Upper lobe of left lung (tissue), 6 donors: ENCODE data around the gene ACAP2. TPM values are rescaled to one million over a fixed set of nuclear protein-coding genes. Genes with fewer than 3 reads are reported as not detected.

Experiments
- ATAC-seq, 2 donors: fragments of 200-7000 bp; cut with Tn5 transposase; one replicate each; pipeline ENCODE4 v1.9.1; 2022; ENCODE audit warnings: mild to moderate bottlenecking in 2 of 2, moderate library complexity in 2 of 2; ENCODE audit not compliant: low FRiP score in 2 of 2
- DNase-seq, 2 donors: peaks; one replicate each; pipeline ENCODE4 v3.0.0-alpha.2; 2019 to 2020
- H3K27ac ChIP-seq, 4 donors: fragments of 200-600 bp; sonication (generic); one replicate each; pipeline ENCODE4 v1.5.1; 2016 to 2019
- H3K27me3 ChIP-seq, 4 donors: fragments of 200-600 bp; sonication (generic); one replicate each; pipeline ENCODE4 v1.5.1; 2017 to 2019
- H3K36me3 ChIP-seq, 4 donors: fragments of 200-600 bp; sonication (generic); one replicate each; pipeline ENCODE4 v1.5.1; 2016 to 2019
- H3K4me1 ChIP-seq, 4 donors: fragments of 200-600 bp; sonication (generic); one replicate each; pipeline ENCODE4 v1.5.1; 2018 to 2019
- H3K4me3 ChIP-seq, 4 donors: fragments of 200-600 bp; sonication (generic); one replicate each; pipeline ENCODE4 v1.5.1; 2017 to 2019; ENCODE audit warnings: mild to moderate bottlenecking in 2 of 4, moderate library complexity in 1 of 4
- H3K9me3 ChIP-seq, 4 donors: fragments of 200-600 bp; sonication (generic); one replicate each; pipeline ENCODE4 v1.5.1; 2018 to 2019
- CTCF ChIP-seq, 6 experiments: fragments of 450-650 bp in 4 of 6; fragments of 200-600 bp in 2 of 6; sonication (generic) in 2 of 6; IDR thresholded peaks; one replicate each; pipeline ENCODE4 v1.5.1; 2016 to 2019; ENCODE audit warnings: antibody characterized with exemption in 6 of 6
- EP300 ChIP-seq, 4 donors: sonication (generic); formaldehyde crosslinking; IDR thresholded peaks; one replicate each; pipeline ENCODE4 v1.5.1; 2017; ENCODE audit warnings: antibody characterized with exemption in 4 of 4, control low read depth in 2 of 4
- POLR2A ChIP-seq, 4 donors: fragments of 450-650 bp; IDR thresholded peaks; one replicate each; pipeline ENCODE4 v1.5.1; 2016 to 2017; ENCODE audit warnings: antibody characterized with exemption in 4 of 4, mild to moderate bottlenecking in 2 of 4
- POLR2AphosphoS5 ChIP-seq, 2 donors: sonication (generic); formaldehyde crosslinking; IDR thresholded peaks; one replicate each; pipeline ENCODE4 v1.5.1; 2017; ENCODE audit warnings: antibody characterized with exemption in 2 of 2
- WGBS, 2 donors: methylation state at CpG; one replicate each; pipeline ENCODE4 v1.1.5; 2017 to 2018; 5-methylcytosine and 5-hydroxymethylcytosine counted together
- total RNA-seq, 6 donors: library from RNA; depleted of rRNA in 4 of 6; stranded (reverse); fragments of >200 nt in 4 of 6; gene quantifications; one replicate each; pipeline versions ENCODE4 v1.1.0 to v1.2.1, GENCODE V29; 2016 to 2021
- donor health status: DM: no; HTN: no; CAD: no; lungs with moderate emphysema.
- donor health status: DM: no; HTN: yes; CAD: no; lungs with severe emphysema.

The ACAP2 gene
- total RNA-seq, 6 donors from 2014 or later = 30.6 to 75.2 (median 52.3) TPM

DNA sequence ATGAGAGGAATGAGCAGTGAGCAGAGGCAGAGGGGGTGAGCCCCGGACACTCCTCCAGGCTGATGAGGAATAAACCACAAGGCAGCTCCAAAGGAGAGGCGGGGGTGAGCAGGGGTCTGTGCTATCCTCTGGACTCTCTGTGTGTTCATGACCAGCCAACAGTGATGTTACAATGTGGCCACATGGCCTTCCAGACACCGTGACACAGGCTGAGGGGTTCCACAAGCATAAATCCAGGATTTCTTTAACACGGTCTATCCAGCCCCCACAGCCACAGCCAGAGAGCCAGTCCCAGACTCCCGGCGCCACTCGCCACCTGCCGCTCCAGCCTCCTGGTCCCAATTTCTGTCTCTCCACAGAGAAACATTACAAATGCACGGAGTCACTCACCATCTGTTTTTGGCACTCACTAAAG is 196.2 kb downstream of the ACAP2 start:
- Histone ChIP-seq H3K4me3 (no peak overlapping the region), H3K9me3 (no peaks in the 10 kb centered on the region), H3K27me3 (no peaks in the 10 kb centered on the region), H3K27ac (no peak overlapping the region), H3K36me3 (no peaks in the 10 kb centered on the region), H3K4me1 (no peaks in the 10 kb centered on the region)
- TF ChIP-seq POLR2A (IDR thresholded peaks at IDR 0.05) (no peak), EP300 (IDR thresholded peaks at IDR 0.05) (no peak), POLR2AphosphoS5 (IDR thresholded peaks at IDR 0.05) (no peak), CTCF (IDR thresholded peaks at IDR 0.05) (no peak)
- DNase-seq = peak in 1 of 2 donors; percentile 14
- ATAC-seq = no peak
- 94 to 99% methylated on average over 9 of the region's 9 CpGs for WGBS, 2 donors

DNA sequence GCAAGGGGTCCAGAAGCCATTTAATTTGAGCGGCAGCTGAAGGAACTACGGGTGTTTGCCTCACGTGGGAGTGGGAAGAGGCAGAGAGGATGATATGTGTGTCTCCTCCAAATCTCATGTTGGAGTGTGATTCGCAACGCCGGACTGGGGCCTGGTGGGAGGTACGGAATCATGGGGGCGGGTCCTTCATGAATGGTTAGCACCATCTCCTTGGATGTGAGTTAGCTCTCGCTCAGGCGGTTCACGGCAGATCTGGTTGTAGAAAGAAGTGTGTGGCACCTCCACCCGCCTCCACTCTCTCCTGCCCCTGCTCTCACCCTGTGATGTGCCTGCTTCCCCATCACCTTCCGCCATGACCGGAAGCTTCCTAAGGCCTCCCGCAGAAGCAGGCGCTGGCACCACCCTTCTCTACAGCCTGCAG is 197.3 kb downstream of the ACAP2 start:
- Histone ChIP-seq H3K4me1 (peaks cover 0 to 5% (median 2%) of the 10 kb centered on the region in 4 donors), H3K36me3 (no peaks in the 10 kb centered on the region), H3K4me3 (no peak overlapping the region), H3K9me3 (no peaks in the 10 kb centered on the region), H3K27me3 (no peaks in the 10 kb centered on the region), H3K27ac (no peak overlapping the region)
- no peak for TF ChIP-seq EP300 (IDR thresholded peaks at IDR 0.05)
- no peak for TF ChIP-seq CTCF (IDR thresholded peaks at IDR 0.05)
- TF ChIP-seq POLR2AphosphoS5 (IDR thresholded peaks at IDR 0.05) = no peak
- TF ChIP-seq POLR2A (IDR thresholded peaks at IDR 0.05) = no peak
- DNase-seq (peak in 1 of 2 donors; percentile 5), ATAC-seq (no peak)
- WGBS, 2 donors = 93 to 94% methylated on average over 16 of the region's 16 CpGs

DNA sequence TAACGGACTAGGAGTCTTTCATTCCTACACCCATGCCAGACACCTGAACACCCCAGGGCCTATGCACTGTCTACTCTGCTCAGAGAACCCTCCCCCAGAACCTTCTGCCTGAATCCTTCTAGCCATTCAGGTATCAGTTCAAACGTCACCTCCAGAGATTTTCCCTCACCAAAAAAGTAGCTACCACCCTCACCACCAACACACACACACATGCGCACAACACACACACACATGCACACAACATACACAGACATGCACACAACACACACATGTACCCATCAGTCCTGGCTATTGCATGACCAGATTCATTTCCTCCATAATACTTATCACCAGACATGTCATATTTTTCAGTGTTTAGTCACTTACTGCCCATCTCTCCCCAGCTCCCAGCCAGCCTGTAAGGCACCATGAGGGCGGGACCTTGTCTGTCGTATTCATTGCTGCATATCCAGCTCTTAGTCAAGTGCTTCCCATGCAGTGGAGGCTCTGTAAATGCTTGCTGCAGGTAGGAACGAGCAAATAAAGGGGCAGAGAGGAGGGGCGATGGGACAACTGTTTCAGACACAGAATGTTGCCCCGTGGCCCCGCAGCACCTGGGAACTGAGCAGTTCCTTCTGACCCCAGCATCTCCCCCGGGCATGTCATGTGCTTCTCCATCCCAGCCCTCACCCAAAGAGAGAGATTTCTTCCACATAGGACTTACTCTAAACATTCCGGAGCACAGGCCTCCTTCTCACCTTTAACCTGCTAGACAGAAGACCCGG is 201.0 kb downstream of the ACAP2 start:
- Histone ChIP-seq H3K36me3 (no peaks in the 10 kb centered on the region), H3K9me3 (peaks cover 0 to 2% (median 0%) of the 10 kb centered on the region in 4 donors), H3K4me3 (no peak overlapping the region), H3K4me1 (peaks cover 19 to 27% (median 22%) of the 10 kb centered on the region in 4 donors), H3K27me3 (no peaks in the 10 kb centered on the region), H3K27ac (no peak overlapping the region)
- TF ChIP-seq CTCF (IDR thresholded peaks at IDR 0.05) = no peak
- no peak for TF ChIP-seq POLR2AphosphoS5 (IDR thresholded peaks at IDR 0.05)
- no peak for TF ChIP-seq EP300 (IDR thresholded peaks at IDR 0.05)
- no peak for TF ChIP-seq POLR2A (IDR thresholded peaks at IDR 0.05)
- no peak for ATAC-seq
- peak in 1 of 2 donors; percentile 13 for DNase-seq
- WGBS, 2 donors = 91 to 93% methylated on average over 12 of the region's 12 CpGs

- ATAC-seq (no peak), DNase-seq (peak in 1 of 2 donors; percentile 44)
- 68 to 90% methylated on average over 6 of the region's 6 CpGs for WGBS, 2 donors
- Histone ChIP-seq H3K27me3 (no peaks in the 10 kb centered on the region), H3K36me3 (no peaks in the 10 kb centered on the region), H3K9me3 (peaks cover 0 to 3% (median 0%) of the 10 kb centered on the region in 4 donors), H3K4me1 (peaks cover 19 to 27% (median 22%) of the 10 kb centered on the region in 4 donors), H3K4me3 (no peak overlapping the region), H3K27ac (no peak overlapping the region)
- TF ChIP-seq POLR2AphosphoS5 (IDR thresholded peaks at IDR 0.05) (no peak), EP300 (IDR thresholded peaks at IDR 0.05) (no peak), POLR2A (IDR thresholded peaks at IDR 0.05) (no peak), CTCF (IDR thresholded peaks at IDR 0.05) (no peak)
These were observed 201.9 kb downstream of the ACAP2 start for GRCh38 chr3:195240939-195241338.
